ENCODE data around the gene LMAN1L.

DNA sequence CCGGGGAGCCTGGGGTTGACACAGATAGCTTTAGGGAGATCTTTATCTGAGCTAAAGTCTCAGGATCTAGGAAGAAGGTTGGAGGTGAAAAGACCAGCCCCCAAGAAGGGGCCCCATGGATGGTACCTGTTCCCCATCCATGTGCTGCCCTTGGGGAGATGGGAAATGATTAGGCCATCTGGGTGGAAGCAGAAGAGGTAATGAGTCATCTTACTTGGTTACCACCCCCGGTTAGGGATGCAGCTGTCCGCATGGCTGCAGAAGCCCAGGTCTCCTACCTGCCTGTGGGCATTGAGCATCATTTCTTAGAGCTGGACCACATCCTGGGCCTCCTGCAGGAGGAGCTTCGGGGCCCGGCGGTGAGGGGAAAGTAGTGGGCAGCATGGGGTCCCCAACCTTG, 10.7 kb downstream of the LMAN1L start:
- TF ChIP-seq POLR2A (IDR thresholded peaks at IDR 0.05) = no peak
- no peak for TF ChIP-seq POLR2AphosphoS5 (IDR thresholded peaks at IDR 0.05)

Measured in breast epithelium (tissue), 3 donors.